Stimulated activated CD8-positive, alpha-beta memory T cell treated with anti-CD3 and anti-CD28 coated beads, Interleukin-4, amount 100 ng/mL, for 1 hour (primary cell): ENCODE results near the gene SRRM5.
"Not testable (repeated sequence)": the region's sequence is repeated elsewhere in the genome, so short reads cannot be mapped to it uniquely, and the experiment has no call there.

Experiments
- DNase-seq, 2 donors: peaks; one replicate each; pipeline ENCODE4 v3.0.0-alpha.2; 2020; ENCODE audit warnings: low read depth in 2 of 2, low spot score in 1 of 2

SRRM5 gene, protein sequence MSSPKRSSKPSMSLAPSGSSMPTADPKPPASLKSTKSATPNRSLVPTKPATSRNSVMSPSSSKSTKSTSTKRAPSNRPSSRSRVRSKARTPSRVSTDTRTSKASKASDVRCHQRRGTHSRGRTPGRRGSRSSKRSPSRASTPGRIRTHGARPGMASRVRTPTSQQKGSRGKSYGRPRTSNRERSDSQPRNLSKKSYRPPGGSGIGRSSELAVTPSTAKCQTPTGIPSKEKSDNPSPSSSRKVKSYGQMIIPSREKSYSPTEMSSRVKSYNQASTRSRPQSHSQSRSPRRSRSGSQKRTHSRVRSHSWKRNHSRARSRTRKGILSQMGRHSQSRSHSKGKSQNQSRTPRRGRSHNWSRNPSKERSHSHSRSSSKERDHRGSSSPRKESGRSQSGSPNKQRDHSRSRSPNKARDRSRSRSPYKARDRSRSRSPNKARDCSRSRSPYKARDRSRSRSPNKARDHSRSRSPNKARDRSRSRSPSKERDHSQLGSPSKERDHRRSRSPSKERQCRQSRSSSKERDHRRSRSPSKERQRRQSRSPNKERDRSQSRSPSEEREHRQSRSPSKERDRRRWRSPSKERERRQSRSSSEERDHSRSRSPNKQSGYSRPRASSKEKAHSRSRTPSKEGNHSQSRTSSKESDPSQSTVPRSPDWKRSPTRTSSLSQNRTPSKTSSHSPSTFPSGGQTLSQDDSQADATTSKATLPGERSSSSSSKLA

DNA sequence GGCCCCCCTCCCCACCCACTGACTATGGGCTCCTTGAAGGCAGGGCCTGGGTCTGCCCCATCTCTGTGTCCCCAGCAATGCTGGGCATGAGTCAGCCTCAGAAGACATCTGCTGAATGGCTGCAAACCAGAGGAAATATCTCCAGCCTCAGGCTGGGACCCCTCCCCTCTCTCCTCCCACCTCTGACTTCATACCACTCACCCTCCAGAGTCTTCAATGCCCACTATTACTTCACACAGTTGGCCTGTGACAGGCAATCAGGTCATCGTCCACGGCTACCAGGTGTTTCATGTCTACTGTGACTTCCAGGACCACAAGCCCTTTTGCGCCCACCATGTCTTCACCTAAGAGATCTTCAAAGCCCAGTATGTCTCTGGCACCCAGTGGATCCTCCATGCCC is at the start of gene SRRM5:
TSS of gene SRRM5 (plus strand) at position 301 of the 400 bp plus-strand sequence. CDS start at position 335, 34 bp downstream.
- DNase-seq = no peak

DNA sequence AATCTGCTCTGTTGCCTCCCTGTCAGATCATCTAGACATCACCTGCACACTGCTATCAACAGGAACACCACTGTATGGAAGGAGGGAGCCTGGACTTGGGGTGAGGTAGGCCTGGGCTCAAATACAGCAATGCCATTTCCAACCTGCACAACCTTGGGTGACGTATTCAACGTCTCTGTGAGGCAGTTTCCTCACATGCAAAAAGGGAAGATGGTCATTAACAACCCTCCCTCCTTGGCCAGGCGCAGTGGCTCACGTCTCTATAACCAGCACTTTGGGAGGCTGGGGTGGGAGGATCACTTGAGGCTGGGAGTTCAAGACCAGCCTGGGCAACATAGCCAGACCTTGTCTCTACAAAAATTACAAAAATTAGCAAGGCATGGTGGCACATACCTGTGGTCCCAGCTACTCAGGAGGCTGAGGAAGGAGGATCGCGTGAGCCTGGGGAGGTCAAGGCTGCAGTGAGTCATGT is 49.6 kb upstream of the SRRM5 start:
- DNase-seq = no peak

DNA sequence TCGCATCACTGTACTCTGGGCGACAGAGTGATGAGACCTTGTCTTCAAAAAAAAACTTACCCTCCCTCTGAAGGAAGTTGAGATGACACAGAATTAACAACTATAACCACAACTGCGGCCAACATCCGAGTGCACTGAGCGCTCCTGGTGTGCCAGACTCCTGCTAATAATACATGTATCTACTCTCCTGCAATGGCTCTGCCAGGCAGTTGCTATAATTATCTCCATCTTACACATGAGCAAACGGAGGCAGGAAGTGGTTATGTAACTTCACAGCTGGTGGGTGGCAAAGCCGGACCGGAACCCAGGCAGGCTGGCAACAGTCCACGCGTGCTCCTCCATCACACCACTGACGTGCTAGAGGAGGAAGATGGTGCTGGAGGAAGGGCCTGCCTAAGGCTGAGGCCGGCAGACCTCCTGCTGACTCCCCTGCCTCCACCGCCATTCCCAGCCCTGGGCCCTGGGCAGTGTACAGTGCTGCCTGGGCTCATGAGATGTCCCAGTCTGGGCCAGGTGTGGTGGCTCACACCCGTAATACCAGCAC is 49.1 kb upstream of the SRRM5 start:
- DNase-seq = peak; percentile 42 to 65

DNA sequence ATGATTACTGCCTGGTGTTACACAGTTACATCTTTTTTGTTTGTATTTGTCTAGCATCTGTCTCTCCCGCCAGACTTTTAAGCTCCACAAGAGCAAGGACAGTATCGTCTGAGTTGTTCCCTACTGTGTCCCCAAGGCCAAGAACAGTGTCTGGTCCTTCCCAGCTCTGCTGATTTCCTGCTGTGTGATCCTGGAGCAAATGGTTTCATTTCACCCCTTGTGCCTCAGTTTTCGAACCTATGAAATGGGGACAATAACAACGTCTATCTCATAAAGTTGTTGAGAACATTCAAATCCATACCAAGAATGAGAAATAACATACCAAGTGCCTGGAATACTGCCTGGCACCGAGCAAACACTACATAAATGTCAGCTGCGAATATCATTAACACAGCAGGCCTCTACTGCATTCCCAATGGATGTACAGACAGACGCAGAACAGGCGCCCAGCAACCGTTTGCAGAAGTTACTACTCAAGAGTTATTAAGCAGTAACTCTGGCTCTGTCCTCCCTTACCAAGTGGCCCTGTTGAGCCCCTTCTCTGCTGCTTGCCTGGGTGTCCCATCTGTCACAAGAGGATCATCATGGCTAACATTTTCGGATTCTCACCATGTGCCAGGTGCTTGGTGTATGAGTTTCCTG is 48.0 kb upstream of the SRRM5 start:
- DNase-seq = no peak

DNA sequence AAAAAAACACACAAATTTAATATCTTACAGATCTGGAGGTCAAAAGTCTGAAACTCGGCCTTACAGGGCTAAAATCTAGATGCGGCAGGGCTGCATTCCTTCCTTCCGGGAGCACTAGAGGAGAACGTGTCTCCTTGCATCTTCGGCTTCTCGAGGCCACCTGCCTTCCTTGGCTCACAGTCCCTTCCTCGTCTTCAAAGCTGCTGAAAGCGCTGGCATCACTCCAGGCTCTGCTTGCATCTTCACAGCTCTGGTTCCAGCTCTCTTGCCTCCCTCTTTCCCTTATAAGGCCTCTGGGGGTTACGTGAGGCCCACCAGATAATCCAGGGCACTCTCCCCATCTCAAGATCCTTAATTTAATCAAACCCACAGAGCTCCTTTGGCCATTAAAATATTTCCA is 47.1 kb upstream of the SRRM5 start:
- no peak for DNase-seq

DNA sequence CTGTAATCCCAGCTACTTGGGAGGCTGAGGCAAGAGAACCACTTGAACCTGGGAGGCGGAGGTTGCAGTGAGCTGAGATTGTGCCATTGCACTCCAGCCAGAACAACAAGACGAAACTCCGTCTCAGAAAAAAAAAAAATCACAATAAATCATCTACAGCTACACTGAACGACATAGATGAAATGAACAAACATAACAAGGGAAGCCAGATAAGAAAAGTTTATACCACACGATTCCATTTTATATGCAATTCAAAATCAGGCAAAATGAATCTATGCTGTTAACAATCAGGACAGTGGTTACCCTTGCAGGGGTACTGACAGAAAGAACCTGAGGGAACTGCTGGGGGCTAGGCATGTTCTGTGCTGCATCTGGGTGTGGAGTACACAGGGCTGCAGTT is 42.2 kb upstream of the SRRM5 start:
- DNase-seq = no peak

DNA sequence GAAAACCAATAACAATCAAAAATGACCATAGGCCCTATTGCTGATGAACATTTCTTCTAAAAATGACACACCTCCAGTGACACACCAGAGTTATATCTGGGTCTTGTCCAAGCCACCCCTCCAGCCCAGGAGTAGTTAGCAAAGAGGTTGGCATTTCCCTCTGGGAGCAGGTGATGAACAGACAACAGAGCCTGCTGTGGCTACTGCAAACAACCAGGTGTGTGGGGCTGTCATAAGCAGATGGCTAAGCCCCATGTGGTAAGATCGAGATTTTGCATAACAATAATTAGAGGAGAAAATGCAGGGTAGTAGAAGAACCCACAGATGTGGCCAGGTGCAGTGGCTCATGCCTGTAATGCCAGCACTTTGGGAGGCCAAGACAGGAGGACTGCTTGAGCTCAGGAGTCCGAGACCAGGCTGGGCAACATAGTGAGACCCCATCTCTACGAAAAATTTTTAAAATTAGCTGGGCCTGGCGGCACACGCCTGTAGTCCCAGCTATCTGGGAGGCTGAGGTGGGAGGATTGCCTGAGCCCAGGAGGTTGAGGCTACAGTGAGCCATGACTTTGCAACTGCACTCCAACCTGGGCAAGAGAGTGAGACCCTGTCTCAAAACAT is 41.6 kb upstream of the SRRM5 start:
- DNase-seq = no peak

DNA sequence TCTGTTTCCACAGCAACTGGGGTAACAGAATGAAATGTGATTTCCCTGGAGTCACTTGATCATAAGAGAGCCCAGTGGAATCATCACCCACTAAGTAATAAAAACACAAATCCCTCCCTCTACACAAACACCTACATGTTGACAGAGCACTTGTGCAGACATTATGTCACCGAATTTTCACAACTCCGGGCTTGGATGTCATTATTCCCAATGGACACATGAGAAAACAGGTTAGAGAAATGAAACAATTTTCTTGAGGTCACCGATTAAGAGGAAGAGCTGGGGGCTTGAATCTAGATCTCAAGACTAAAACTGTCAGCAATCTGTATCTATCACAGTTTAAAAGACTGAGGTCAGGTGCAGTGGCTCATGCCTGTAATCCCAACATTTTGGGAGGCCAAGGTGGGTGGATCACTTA is 39.7 kb upstream of the SRRM5 start:
- no peak for DNase-seq

DNA sequence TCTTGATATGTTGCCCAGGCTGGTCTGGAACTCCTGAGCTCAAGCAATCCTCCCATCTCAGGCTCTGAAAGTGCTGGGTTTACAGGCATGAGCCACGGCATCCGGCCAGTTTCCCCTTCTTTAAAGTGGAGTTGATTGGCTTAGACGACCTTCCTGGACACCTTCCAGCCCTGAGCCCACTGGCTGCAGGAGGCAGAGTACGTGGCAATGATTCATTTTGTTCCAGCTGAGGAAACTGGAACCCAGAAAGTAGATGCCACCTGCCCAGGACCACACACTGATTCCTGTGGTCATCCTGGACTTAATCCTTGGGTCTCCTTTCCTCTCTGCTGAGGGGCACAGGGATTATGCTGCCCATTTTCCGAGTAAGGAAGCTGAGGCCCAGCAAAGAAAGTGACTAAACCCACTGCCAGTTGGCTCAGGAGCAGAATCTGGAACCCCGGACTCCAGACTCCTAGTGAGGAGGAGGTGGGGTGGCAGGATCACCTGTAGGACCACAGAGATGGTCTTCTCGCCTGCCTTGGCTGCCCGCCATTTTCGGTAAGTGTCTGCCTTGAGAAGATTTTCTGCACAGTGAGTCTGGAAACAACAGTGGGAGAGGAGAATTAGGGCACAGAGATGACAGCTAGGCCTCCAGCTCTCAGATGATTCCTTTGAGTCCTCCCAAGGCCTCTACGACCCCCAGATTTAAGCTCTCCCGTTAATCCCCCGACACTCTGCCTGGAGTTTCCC is 37.3 kb upstream of the SRRM5 start:
- no peak for DNase-seq

DNA sequence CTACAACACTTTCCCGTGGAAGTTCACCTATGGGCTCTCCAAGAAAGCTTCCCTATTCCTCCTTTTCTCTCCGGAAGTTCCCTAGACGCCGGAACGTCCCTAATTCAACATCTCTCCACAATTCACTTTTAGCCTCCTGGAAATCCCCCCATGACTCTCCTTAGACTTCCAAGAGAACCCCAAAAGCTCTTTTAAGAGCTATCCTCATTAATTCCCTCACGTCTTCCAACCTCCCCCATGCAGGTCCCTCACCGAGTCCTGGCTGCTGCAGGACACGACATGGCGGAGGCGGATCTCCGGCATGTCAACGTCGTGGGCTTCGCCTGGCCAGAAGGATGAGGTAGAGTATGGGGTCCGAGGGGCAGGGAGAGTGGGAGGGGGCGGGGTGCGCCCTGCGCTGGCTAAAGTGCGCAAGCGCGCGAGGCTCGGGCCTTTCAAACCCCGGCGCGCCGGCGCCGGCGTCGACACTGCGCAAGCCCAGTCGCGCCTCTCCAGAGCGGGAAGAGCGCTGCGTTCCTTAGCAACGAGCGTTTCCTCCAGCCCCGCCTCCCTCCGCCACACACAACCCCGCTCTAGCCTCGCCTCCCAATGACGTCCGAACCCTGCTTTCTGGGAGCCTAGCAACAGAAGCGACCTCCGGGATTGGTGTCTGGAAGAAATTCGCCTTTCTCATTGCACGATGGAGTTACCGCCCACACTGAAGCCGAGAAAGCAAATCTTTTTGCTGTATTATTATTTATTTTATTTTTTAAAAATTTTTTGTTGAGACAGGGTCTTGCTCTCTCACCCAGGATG is 36.5 kb upstream of the SRRM5 start, which contains the start of the genes PINLYP and XRCC1:
TSS of gene PINLYP (plus strand) at position 646 of the 795 bp plus-strand sequence. CDS start 1,391 bp downstream, outside the sequence.
TSS of gene XRCC1 (minus strand) at position 372 of the 795 bp plus-strand sequence. CDS start at position 303, 69 bp downstream.
- DNase-seq = peak; percentile 87 to 93

DNA sequence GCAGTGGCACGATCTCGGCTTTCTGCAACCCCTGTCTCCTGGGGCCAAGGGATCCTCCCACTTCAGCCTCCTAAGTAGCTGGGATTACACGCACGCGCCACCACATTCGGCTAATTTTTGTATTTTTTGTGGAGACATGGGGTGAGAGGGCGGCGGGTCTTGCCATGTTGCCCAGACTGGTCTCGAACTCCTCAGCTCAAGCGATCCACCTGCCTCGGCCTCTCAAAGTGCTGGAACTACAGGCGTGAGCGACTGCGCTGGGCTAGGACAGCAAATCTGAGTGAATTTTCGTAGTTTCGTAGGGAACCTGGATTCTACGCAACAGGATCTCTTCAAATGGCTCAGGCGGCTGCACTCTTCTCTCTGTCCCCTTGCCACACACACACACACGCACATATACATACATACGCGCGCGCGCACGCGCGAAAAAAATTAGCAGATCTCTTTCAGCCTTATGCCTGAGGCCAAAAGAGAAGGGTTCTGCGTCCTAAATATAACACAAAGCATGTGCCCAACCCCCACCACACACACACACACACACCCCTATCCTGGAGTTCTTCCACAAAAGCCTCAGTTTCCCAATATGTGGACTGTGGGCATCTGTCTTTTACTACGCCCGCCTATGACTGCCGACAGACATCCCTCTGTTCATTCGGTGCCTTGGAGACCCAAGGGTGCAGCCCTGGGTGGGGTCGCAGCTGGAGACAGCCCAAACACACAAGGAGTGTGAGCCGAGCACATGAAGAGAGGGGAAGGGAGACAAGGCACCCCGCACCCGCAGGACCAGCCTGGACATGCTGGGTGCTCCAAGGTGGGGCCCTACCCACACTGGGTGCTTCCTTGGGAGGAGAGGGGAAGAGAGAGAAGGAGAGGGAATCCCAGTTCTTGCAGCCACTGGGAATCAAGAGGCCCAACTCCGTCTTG is 35.7 kb upstream of the SRRM5 start:
- DNase-seq = no peak

DNA sequence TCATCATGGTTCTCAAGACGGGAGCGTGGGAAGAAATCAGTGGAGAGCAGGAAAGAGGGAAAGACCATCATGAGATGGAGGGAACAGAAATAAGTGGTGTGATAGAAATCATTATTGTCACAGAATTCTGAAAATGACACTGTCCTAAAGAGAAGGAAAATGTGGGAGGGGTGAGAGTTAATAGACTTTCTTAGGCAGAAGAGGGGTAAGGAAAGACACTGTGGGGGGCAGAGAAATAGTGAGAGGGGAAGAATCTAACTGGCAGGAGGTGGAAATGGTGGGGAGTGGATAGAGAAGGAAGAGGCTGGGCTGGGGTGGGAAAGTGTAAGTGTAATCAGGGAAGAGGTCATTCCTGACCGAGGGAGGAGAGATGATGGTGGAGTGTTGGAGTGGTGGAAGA is 33.1 kb upstream of the SRRM5 start:
- no peak for DNase-seq

DNA sequence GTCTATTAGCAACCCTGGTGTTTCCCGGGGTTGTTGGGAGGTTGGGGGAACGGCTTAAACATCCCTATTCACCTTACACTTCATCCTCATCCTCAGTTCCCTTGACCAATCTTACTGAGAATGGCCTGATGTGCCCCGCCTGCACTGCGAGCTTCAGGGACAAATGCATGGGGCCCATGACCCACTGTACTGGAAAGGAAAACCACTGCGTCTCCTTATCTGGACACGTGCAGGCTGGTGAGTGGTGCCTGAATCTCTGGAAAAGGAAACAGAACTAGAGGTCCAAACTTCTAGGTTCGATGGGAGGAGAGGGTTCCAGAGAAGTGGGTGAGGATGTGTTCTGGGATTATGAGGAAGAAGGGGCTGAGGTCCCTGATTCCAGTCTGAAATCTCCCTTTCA is 30.4 kb upstream of the SRRM5 start:
- no peak for DNase-seq

DNA sequence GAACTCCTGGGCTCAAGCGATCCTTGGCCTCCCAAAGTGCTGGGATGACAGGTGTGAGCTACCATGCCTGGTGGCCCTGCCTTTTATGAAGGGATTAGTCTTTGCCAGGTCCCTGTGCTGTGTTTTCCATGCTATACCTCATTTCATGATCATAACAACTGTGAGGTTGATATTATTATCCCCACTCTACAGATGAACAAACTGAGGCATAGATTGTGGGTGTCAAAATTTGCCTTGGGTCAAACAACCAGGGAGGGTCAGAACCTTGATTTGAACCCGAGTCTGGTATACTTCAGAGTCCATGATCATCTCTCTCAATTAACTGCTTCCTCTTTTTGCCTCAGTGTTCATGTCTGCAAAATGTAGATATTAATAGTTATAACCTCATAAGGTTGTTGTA is 29.4 kb upstream of the SRRM5 start:
- no peak for DNase-seq

DNA sequence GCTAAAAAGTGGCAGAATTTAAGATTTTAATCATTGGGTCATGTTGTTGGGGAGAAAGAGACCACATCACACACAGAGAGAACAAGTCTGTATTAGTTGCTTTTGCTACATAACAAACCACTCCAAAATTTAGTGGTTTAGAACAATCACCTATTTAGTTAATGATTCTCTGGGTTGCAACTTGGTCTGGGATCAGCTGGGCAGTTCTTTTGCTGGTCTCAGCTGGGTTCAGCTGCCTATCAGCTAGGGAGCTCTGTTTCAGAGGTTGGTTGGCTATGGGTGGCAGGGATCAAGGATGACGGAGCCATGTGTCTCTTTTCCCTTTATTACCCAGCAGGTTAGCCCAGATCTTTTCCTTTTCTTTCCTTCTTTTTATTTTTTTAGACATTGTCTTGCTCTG is 27.4 kb upstream of the SRRM5 start:
- DNase-seq = no peak

DNA sequence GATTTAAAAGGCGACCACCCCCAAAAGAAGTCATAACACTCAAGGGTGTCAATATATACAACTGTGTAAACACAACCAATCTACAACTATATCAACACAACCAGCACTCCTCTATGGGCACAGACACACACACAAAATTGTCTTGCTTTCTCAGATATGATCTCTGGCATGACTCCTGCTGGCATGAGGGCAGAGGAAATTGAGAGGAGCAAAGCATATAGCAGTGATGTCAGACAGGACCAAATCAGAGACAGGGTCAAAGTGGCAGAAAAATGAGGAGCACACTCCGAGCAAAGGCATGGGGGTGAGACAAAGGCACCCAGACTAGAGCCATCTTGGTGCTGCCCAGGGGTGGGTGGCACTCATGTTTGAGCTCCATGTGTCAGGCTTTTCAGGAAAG is 25.5 kb upstream of the SRRM5 start:
- DNase-seq = no peak

DNA sequence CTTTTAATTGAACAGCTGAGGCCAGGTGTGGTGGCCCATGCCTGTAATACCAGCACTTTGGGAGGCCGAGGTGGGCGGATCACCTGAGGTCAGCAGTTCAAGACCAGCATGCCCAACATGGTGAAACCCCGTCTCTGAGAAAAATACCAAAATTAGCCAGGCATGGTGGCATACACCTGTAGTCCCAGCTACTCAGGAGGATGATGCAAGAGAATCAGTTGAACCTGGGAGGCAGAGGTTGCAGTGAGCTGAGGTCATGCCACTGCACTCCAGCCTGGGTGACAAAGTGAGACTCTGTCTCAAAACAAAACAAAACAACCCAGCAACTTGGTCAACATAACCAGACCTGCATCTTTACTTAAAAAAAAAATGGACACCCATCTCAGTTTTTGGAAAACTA is 24.9 kb upstream of the SRRM5 start:
- DNase-seq = not testable (repeated sequence)

DNA sequence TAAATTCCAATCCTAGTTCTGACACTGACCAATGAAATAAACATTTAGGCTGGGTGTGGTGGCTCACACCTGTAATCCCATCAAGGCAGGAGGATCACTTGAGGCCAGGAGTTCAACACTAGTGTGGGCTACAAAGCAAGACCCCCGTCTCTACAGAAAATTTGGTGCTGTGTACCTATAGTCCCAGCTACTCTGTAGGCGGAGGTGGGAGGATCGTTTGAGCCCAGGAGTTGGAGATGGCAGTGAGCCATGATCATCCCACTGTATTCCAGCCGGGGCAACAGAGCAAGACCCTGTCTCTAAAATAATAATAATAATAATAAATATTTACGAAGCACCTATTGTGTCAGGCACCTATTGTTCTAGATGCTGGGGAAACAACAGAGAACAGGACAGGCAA is 22.6 kb upstream of the SRRM5 start:
- DNase-seq = no peak
